ENCODE data around the gene TSPAN18.

- TF ChIP-seq, protein P1, sequence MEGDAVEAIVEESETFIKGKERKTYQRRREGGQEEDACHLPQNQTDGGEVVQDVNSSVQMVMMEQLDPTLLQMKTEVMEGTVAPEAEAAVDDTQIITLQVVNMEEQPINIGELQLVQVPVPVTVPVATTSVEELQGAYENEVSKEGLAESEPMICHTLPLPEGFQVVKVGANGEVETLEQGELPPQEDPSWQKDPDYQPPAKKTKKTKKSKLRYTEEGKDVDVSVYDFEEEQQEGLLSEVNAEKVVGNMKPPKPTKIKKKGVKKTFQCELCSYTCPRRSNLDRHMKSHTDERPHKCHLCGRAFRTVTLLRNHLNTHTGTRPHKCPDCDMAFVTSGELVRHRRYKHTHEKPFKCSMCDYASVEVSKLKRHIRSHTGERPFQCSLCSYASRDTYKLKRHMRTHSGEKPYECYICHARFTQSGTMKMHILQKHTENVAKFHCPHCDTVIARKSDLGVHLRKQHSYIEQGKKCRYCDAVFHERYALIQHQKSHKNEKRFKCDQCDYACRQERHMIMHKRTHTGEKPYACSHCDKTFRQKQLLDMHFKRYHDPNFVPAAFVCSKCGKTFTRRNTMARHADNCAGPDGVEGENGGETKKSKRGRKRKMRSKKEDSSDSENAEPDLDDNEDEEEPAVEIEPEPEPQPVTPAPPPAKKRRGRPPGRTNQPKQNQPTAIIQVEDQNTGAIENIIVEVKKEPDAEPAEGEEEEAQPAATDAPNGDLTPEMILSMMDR (IDR thresholded peaks at IDR 0.05), result no peak
- TF ChIP-seq POLR2A (IDR thresholded peaks at IDR 0.05), result no peak
Measured at GRCh38 chr11:44787070-44787469, 60.3 kb downstream of the TSPAN18 start.

Data from gastroesophageal sphincter (tissue), 3 donors.